GM10847 (cell line): Measurements from ENCODE around the gene TPPP.

Experiments
- POLR2A ChIP-seq: IDR thresholded peaks from 2 replicates; pipeline ENCODE4 v1.6.1; 2011; ENCODE audit not compliant: insufficient read length; ENCODE audit errors: extremely low read depth

The TPPP gene

DNA sequence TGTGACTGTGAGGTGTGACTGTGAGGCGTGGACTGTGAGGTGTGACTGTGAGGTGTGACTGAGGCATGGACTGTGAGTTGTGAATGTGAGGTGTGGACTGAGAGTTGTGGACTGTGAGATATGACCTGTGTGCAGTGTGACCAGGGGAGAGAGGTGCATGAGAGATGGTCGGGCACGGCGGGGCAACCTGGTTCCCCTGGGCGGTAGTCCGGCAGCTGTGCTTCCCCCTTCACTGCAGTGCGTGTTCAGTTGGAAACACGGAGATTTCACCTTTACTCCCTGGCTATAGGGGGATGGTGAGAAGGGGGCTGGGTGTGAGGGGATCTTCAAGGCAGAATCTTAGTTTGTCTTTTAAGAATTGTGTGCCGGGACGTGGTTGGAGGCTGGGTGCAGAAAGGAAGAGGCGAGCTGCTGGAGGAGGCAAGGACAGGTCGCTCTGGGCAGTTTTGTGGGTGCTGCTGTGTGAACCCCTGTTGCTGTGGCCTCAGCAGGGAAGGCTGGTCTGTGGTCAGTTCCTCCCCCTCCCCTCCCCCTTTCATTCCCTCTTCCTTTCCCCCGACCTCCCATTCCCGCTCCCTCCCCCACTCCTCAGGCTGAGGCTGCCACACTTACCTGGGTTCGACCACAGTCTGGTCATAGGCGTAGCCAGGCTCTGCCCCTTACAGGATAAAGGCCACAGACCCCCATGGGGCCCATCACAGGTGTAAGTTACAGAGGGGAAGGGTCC is 41.7 kb downstream of the TPPP start:
- no peak for TF ChIP-seq POLR2A

DNA sequence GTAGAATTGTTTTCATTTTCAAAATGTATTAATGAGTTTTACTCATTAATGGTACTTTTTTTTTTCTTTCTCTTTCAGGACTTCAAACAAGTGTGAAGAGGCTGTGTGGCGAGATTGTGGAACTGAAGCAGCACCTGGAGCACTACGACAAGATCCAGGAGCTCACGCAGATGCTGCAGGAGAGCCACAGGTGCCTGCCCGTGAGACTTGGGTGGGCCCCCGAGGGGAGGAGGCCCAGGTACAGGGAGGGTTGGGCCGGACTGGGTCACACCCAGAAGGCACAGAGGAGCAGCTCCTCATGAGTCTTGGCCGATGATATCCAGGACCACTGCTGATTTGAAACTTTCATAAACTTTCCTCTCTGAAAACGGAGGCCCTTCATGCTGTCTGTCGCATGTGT is 45.4 kb downstream of the TPPP start:
- no peak for TF ChIP-seq POLR2A

DNA sequence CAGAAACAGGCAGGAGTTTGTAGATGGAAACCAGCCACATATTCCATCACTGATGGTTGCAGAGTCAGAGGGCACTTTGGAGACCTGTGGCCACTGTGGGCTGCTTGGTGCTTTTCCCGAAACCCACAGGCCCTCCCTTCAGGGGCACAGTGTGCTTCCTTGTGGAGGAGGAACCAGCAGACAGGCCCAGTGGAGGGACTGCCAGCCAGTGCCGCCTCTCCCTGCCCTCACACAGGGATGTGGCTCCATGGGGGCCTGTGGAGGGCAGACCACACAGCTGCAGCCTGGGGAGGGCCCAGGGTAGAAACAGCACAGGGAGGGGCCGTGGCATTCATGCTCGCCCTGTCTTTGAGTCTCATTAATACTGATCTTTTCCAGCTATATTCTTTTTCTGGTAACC is 45.8 kb downstream of the TPPP start:
- no peak for TF ChIP-seq POLR2A

DNA sequence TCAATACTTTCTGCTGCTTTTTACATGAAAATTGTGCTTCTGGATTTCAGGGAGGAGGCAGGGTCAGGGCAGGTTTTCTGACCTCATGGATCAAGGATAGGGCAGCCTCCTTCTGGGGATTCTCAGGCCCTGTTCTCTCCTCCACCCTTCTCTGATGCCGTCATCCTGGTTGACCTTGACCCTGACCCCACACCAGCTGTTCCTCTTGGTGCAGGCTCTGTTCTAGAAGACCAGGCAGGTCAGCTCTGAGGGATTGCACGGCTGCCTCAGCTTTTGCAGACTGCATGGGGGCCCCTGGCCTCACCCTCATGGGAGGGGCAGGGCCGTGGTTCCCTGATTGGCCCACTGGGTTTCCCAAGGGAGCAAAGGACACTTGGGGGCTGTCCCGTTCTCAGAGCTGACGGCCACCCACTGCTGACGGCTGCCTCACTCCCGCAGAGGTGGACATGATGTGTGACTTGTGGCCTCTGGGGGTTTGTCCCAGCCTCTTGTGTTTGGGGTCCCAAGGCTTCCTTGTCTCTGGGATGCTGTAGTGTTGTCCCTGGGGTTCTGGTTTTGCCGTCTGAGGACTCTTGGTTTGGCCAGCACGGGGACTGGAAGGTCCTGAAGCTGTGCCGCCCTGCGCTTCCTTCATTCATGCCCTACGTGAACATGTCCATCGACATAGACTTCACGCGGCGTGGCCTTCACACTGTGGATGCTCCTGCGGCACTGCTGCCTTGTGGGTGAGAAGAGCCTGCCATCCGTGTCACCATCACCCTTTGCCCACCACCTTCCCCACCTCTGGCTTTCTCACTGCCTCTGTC is 46.6 kb downstream of the TPPP start:
- no peak for TF ChIP-seq POLR2A

GRCh38 chr5:645421-645820 is 47.7 kb downstream of the TPPP start:
- no peak for TF ChIP-seq POLR2A

- no peak for TF ChIP-seq POLR2A
Observed at GRCh38 chr5:644971-645370, 48.2 kb downstream of the TPPP start.

- TF ChIP-seq POLR2A: no peak
Observed at GRCh38 chr5:644509-644908, 48.6 kb downstream of the TPPP start.

DNA sequence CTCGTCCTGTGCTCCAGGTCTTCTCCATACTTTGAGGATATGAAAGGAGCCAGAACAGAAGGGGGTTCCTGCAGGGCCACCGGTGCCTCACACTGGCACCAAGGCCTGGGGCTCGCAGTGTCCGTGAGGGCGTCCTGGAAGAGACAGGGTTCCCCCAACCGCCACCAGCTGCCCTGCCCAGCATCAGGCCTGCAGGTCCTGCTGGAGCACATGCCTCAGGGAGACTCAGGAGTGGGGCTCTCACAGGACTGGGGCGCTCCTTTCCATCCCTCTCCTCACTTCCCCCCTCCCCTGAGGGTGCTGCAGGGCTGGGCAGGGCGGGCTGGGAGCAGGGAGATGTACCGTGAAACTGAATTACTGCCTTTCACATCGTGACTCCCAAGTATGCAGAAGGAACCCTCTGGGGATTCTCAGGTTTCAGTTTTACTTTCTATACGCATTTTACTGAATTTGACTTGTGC is 49.3 kb downstream of the TPPP start:
- TF ChIP-seq POLR2A: no peak

DNA sequence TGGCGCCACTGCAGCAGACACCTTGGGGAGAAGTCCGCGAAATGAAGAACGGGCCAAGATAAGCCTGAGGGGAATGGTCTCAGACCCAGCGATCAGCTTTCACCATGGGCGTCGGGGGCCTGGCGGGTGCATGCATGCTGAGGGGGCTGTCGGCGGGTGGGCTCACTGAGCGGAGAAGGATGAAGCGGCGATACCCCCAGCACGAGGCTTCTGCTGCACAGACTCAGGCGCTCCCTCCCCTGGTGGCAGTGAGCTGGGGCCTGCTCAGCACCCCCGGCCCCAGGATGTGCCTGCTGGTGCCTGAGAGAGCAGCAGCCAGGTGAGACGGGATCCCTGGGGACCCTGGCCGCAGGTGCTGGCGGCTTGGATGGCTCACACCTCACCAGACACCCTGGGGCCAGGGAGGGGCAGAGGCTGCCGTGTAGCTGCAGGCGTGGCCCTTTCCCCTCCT is 49.8 kb downstream of the TPPP start:
- no peak for TF ChIP-seq POLR2A

GRCh38 chr5:642481-642880 is 50.7 kb downstream of the TPPP start:
- no peak for TF ChIP-seq POLR2A

GRCh38 chr5:641331-641765 is 51.8 kb downstream of the TPPP start:
- TF ChIP-seq POLR2A: no peak

DNA sequence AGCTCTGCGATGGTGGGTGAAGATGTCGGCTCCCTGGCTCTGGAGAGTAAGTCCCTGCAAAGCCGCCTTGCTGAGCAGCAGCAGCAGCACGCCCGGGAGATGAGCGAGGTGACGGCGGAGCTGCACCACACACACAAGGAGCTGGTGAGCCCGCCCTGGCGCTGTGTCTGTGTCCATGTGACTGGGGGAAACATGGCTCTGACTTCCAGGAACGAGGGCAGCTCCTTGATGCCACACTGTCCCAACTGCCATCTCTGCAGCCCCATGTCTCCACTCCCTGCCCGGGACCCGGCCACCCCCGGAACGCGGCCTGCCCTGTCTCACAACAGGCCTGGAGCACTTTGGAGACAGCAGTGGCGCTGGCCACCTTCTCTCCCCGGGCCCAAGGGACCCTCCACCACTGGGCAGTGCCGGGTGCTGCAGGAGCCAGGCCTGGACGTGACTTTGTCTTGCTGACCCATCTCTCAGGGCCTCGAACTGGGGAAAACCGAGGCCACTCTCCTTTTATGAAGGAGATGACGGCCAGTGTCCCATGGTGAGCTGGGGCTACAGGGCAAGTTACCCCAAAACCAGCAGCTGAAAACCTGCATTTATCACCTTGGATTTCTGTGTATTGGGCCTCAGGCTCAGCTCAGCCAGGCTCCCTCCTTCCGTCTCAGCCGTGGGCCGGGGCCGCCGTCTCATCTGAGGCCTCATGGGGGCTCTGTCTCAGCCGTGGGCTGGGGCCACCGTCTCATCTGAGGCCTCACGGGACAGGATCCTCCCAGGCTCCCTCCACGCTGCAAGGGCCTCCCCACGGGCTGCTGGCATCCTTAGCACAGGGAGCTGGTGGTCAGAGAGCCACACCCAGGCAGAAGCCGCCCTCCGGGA is 52.5 kb downstream of the TPPP start:
- TF ChIP-seq POLR2A: no peak

- TF ChIP-seq POLR2A: no peak
Observed at GRCh38 chr5:639584-640213, 53.5 kb downstream of the TPPP start.

- TF ChIP-seq POLR2A: no peak
Observed at GRCh38 chr5:639253-639530, 54.0 kb downstream of the TPPP start.
